Superior temporal gyrus (tissue), 1 donor: Measurements from ENCODE around the gene LDLRAD4.

ENCODE experiments used
- DNase-seq: peaks from one replicate; pipeline ENCODE4 v3.0.0-alpha.2; 2016; ENCODE audit errors: extremely low spot score

LDLRAD4 gene

GRCh38 chr18:13403786-13404549 is 185.4 kb downstream of the LDLRAD4 start:
- DNase-seq, result no peak

- DNase-seq, result no peak
These were observed 186.9 kb downstream of the LDLRAD4 start for GRCh38 chr18:13405305-13406038.

DNA sequence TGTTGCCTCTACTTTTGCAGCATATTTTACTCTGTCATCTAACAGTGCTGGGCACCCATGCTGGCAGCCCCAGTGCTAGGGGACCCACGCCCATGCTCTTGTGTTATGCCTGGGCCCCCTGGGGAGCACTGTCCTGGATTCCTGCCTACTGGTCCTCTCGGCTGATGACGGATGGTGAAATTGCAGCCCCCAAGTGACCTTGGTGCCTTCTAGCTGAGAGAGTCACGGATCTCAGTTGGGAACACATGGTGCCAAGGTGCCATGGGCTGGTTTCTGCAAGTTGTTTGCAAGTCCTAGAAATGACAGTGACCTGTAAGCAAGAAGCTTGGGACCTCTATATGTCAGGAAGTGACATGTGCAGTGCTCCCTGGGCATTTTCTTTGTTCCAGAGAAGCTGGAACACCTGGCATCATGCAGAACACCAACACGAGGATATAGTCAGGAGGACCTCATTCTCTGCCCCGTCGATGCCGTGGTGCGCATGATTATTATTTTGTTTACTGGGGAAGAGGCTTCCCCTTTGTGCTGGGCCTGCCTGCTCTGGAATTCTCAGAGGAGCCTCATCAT is 187.6 kb downstream of the LDLRAD4 start:
- no peak for DNase-seq

GRCh38 chr18:13406736-13407135 is 188.2 kb downstream of the LDLRAD4 start:
- no peak for DNase-seq

- no peak for DNase-seq
These were observed 188.9 kb downstream of the LDLRAD4 start for GRCh38 chr18:13407484-13407883.

DNA sequence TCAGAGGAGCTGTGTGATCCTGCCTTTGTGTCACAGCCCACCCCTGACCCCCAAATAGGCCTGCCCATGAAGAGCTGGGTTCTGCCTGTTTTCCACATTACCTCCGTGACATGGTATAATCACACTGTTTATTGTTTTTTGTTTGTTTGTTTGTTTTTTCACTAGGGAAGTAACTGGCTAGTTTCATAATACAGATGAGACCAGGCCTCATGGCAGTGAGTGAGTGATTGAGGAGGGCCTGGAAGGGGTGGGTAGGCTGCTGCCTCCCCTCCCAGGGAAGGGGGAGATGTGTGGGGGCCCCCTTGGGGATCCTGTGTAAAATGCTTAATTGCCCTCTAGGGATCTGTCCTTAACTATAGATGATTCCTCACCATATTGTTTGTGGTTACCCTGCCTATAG is 190.5 kb downstream of the LDLRAD4 start:
- no peak for DNase-seq

GRCh38 chr18:13409997-13410396 is 191.4 kb downstream of the LDLRAD4 start:
- no peak for DNase-seq

- no peak for DNase-seq
These were observed 191.9 kb downstream of the LDLRAD4 start for GRCh38 chr18:13410471-13410870.

GRCh38 chr18:13412017-13412416 is 193.5 kb downstream of the LDLRAD4 start:
- no peak for DNase-seq

- no peak for DNase-seq
These were observed 194.3 kb downstream of the LDLRAD4 start for GRCh38 chr18:13412901-13413300.

GRCh38 chr18:13414102-13414501 is 195.5 kb downstream of the LDLRAD4 start:
- DNase-seq, result no peak

- DNase-seq, result no peak
These were observed 196.0 kb downstream of the LDLRAD4 start for GRCh38 chr18:13414521-13414920.

DNA sequence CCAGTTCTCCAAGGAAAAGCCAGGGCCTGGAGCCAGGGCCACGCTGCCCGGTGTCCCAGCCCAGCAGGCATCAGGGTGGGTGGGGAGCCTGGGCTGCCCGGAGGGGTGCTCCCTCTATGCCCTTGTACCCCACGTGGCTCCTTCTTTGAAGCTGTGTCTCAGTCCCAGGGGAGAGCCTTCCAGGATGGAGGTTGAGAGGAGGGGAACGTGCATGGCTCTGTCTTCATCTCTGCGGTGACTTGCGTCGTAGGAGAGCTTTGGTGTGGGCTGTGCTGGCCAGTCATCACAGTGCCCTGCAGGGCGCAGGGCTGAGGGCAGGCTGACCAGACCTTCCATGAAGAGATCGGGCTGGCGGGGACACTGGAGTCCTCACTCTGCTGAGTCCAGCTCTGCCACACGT is 197.2 kb downstream of the LDLRAD4 start:
- no peak for DNase-seq

DNA sequence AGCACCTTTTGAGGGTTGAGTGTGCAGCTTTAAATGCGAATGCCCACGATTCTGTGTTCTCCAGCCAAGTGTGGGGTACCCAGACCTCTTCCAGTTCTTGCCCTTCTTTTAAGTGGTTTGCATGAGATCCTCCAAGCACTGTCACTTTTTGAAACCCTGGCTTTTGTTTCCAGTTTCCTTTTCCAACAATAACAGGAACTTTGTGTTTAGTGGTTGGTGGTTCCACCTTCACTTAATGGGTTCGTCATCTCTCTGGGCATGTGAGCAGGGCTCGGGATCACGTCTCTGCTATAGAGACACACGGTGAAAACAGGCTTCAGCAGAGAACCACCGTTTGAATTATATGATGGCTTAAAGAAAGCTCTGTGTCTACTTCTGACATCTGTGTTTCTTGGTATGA is 197.6 kb downstream of the LDLRAD4 start:
- DNase-seq, result no peak

- no peak for DNase-seq
These were observed 198.3 kb downstream of the LDLRAD4 start for GRCh38 chr18:13416848-13417247.

DNA sequence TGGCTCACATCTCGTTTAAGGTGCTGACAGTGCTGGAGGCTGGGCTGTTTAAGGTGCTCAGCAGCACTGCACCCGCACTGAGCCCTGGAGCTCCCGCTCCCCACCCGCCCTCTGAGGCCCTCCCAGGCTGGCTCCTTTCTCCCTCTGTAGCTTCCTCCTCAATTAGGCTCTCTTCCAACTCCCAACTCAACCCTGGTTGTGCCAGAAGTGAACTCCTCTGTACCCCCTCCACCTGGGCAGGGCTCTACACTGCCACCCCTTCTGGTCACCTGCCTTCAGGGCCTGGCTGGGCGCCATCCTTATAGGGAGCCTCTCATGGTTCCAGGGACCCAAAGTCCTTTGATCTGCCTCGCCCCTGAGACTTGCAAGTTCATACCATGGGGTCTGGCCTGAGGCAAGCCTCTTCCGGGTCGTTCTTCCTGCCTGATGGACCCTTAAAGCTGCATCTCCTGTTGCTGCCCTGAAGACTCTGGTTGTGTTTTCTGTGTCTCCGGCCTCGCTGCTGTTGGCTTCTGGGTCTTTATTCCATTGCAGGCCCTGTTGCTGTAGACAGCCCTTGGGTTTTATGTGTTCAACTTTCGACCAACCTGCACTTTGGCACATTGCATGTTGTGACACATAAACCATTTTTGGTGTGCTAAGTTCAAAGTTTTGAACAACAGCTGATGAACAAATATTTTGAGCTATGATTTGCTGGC is 199.6 kb downstream of the LDLRAD4 start:
- DNase-seq, result no peak

DNA sequence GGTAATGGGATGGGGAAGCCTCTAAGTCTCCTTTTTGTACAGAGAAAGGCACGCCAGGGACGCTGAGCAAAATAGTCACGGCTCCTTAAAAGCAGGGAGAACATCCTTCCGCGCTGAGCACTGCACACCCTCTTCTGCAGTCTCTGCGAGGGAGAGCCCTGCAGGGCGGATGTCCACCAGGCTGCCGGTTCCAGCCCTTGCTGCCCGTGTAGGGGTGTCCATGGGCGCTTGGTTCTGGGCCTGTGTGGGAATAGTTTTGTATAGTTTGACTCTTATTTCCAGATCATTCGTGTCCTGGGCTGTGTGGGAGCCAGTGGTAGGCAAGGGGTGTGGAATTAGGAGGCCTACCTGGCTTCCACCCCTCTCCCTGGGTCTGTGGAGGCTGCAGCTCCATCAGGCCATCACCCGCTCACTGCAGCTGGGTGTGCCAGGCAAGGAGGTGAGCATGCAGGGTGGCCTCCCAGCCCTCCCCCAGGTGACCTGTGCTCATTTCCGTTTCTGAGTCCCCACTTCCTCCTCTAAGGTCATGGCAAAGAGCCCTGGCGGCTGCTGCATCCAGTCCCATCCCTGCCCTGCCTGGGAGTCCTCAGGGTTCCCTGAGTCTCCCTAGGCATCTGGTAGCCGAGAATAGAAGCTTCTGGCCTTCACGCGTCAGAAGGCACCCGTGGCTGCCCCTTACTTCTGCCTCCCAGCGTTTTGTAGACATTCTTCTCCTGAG is 202.6 kb downstream of the LDLRAD4 start:
- DNase-seq, result no peak

GRCh38 chr18:13422541-13423147 is 204.1 kb downstream of the LDLRAD4 start:
- no peak for DNase-seq

DNA sequence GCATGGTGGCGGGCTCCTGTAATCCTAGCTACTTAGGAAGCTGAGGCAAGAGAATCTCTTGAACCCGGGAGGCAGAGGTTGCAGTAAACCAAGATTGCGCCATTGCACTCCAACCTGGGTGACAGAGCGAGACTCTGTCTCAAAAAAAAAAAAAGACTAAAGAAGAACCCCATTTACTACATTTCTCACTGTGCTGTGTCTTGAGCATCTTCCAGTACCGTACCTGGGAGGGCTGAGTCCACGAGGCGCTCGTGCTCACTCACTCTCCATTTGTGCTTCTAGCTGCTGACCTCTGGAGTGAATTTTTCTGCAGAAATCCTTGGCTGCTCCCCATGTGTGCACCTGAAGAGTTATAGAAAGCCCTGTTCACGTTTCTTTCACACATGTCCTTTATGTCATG is 204.8 kb downstream of the LDLRAD4 start:
- DNase-seq, result no peak

DNA sequence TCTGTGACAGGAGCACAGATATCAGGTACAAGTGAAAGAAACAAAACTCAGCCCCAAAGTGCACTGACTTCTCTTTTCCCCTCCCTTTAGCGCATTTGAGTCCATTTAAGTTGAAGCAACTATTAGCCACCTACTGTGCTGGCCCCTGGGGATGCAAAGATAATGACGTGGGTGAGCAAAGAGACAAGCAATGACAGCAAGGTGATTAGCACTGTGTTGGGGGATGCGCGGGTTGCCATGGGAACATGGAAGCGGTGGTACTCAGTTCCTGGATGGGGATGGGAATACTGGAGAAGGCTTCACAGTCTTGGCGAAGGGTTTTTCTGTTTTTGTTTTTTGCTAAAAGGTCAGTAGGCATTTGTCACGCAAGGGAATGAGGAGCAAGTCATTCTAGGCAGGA is 205.8 kb downstream of the LDLRAD4 start:
- no peak for DNase-seq

GRCh38 chr18:13425357-13426091 is 207.0 kb downstream of the LDLRAD4 start:
- DNase-seq, result no peak
